ENCODE measurements around the gene SLC29A3.

DNA sequence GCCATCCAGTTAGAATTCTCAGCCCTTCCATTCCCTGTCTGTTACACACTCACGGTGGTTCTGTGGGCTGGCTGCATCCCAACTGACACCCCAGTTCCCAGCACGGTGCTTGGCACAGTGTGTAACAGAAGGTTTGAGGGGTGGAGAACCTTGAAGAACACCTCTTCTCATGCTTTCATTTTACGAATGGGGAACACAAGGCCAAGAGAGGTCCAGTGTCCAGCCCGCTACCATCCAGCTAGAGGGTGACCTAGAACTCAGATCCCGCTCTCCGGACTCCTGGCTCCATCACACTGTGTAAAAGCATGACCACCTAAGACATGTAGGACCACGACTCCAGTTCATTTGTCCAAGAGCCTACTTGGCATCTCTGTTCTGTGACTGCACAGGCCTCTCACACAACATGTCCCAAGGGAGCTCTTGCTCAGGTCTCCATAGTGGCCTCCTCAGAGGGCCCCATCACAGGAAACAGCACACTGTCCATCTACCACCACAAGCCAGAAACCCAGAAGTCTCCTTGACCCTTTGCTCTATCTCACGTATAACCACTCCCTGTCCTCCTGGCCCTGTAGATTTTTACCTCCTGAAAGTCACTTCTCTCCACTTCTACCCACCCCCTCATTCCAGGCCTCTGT lies 74.9 kb downstream of the SLC29A3 start:
- TF ChIP-seq CTCF (IDR thresholded peaks at IDR 0.05; ENCODE audit: insufficient read depth, low read length, poor library complexity, severe bottlenecking) = no peak
- TF ChIP-seq EZH2phosphoT487 (conservative IDR thresholded peaks at IDR 0.05; ENCODE audit: low read length) = no peak
